Muscle of leg (tissue), 11 donors: Measurements from ENCODE around the gene FOXF1. TPM values are rescaled to one million over a fixed set of nuclear protein-coding genes. Genes with fewer than 3 reads are reported as not detected.

ENCODE experiments used
- DNase-seq: peaks from one replicate; pipeline ENCODE4 v3.0.0; 2013
- H3K27ac ChIP-seq: one replicate; pipeline ENCODE4 v1.5.1; 2013; ENCODE audit warnings: mild to moderate bottlenecking, low read length, control low read depth
- H3K27me3 ChIP-seq: one replicate; pipeline ENCODE4 v1.6.1; 2013; ENCODE audit warnings: low read length; ENCODE audit not compliant: control insufficient read depth, insufficient read depth
- H3K36me3 ChIP-seq: one replicate; pipeline ENCODE4 v1.6.1; 2013; ENCODE audit warnings: low read length; ENCODE audit not compliant: control insufficient read depth, insufficient read depth
- H3K4me1 ChIP-seq: one replicate; pipeline ENCODE4 v1.6.1; 2013; ENCODE audit warnings: low read length; ENCODE audit not compliant: control insufficient read depth, insufficient read depth
- H3K4me3 ChIP-seq: one replicate; pipeline ENCODE4 v1.5.1; 2013; ENCODE audit warnings: low read length, control low read depth
- H3K9me3 ChIP-seq: replicated peaks from 2 replicates; pipeline ENCODE4 v1.6.1; 2013; ENCODE audit warnings: low read depth, low read length; ENCODE audit not compliant: control insufficient read depth
- WGBS: methylation state at CpG from one replicate; pipeline ENCODE4 v1.1.5; 2013; ENCODE audit warnings: missing lambda C conversion rate; ENCODE audit not compliant: insufficient coverage; 5-methylcytosine and 5-hydroxymethylcytosine counted together
- polyA plus RNA-seq, 8 donors: library from polyadenylated mRNA; unstranded; fragments of 120-200 nt; gene quantifications; one replicate each; pipeline versions ENCODE4 v1.2.1 to v1.2.3, GENCODE V29; 2013; ENCODE audit warnings: inconsistent platforms in 1 of 8, low replicate concordance in 1 of 8; ENCODE audit not compliant: insufficient read length in 8 of 8, insufficient read depth in 1 of 8
- total RNA-seq: library from RNA; stranded (reverse); fragments of 120-200 nt; gene quantifications from one replicate; pipeline ENCODE4 v1.2.4, GENCODE V29; 2013

The FOXF1 gene
- total and polyA plus RNA-seq, 9 donors = 0.04 to 1.8 (median 0.05) TPM; not detected in 4

- Histone ChIP-seq H3K4me3 (no peak overlapping the region), H3K27me3 (peaks cover 98% of the 10 kb centered on the region), H3K36me3 (no peaks in the 10 kb centered on the region), H3K27ac (no peak overlapping the region), H3K9me3 (no peaks in the 10 kb centered on the region), H3K4me1 (no peaks in the 10 kb centered on the region)
- 0% methylated on average over 10 of the region's 44 CpGs for WGBS
- no peak for DNase-seq
Measured at GRCh38 chr16:86497551-86498021, 12.7 kb upstream of the FOXF1 start.

DNA sequence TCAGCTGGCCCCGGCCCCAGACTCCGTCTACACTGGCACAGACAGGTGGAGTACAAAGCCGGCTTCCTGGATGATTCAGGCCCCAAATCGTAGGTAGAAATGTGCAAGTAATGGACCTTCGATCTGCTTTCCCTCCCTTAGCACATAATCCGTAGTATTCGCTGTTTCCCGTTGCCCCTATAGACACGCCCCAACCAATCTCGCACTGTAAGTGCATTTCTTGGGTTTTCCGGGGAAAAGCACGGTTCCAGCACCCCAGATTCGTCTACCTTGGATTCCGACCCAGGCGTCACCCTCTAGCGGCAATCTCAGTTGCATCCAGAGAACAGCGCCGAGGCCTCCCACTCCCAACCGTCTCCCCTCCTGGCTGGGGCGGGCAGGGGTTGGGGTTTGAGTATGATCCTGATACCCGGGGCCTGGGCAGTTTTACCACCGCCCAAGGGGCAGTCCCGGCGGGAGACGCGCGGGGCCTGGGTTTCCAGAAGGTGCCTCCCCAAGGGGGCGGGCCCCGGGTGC is 12.1 kb upstream of the FOXF1 start:
- WGBS = 0% methylated on average over 23 of the region's 29 CpGs
- Histone ChIP-seq H3K4me3 (no peak overlapping the region), H3K4me1 (no peaks in the 10 kb centered on the region), H3K9me3 (no peaks in the 10 kb centered on the region), H3K27ac (no peak overlapping the region), H3K36me3 (no peaks in the 10 kb centered on the region), H3K27me3 (peaks cover 98% of the 10 kb centered on the region)
- no peak for DNase-seq

GRCh38 chr16:86498671-86499439 is 11.5 kb upstream of the FOXF1 start:
- no peak overlapping the region for H3K4me3 ChIP-seq
- peaks cover 98% of the 10 kb centered on the region for H3K27me3 ChIP-seq
- no peaks in the 10 kb centered on the region for H3K36me3 ChIP-seq
- no peak overlapping the region for H3K27ac ChIP-seq
- H3K4me1 ChIP-seq = no peaks in the 10 kb centered on the region
- WGBS = under 1% methylated on average over 59 of the region's 61 CpGs
- H3K9me3 ChIP-seq = no peaks in the 10 kb centered on the region
- DNase-seq = peak; percentile 36

DNA sequence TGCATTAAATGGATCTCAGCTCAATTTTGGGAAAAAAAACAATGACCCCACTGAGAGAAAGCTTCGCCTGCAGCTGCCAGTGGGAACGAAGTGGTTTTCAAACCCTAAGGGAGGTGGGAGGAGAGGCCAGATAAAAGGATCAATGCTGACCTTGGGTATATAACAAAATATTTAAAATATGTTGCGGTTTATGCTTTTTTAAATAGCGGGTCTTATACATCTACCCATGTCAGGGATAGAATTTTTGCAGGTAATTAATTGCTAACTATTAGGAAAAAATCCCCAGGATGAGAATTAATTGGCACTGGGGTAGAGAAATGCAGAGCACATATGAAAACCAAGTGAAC is 10.9 kb upstream of the FOXF1 start:
- no peak for DNase-seq
- H3K27me3 ChIP-seq = peaks cover 98% of the 10 kb centered on the region
- H3K4me1 ChIP-seq = no peaks in the 10 kb centered on the region
- no peak overlapping the region for H3K27ac ChIP-seq
- H3K9me3 ChIP-seq = no peaks in the 10 kb centered on the region
- 0% methylated on average over 1 of the region's 4 CpGs for WGBS
- H3K36me3 ChIP-seq = no peaks in the 10 kb centered on the region
- no peak overlapping the region for H3K4me3 ChIP-seq

GRCh38 chr16:86499889-86500707 is 10.2 kb upstream of the FOXF1 start:
- DNase-seq = no peak
- Histone ChIP-seq H3K36me3 (no peaks in the 10 kb centered on the region), H3K4me1 (no peaks in the 10 kb centered on the region), H3K9me3 (no peaks in the 10 kb centered on the region), H3K27me3 (peaks cover 98% of the 10 kb centered on the region), H3K4me3 (no peak overlapping the region), H3K27ac (no peak overlapping the region)
- 4% methylated on average over 8 of the region's 16 CpGs for WGBS

DNA sequence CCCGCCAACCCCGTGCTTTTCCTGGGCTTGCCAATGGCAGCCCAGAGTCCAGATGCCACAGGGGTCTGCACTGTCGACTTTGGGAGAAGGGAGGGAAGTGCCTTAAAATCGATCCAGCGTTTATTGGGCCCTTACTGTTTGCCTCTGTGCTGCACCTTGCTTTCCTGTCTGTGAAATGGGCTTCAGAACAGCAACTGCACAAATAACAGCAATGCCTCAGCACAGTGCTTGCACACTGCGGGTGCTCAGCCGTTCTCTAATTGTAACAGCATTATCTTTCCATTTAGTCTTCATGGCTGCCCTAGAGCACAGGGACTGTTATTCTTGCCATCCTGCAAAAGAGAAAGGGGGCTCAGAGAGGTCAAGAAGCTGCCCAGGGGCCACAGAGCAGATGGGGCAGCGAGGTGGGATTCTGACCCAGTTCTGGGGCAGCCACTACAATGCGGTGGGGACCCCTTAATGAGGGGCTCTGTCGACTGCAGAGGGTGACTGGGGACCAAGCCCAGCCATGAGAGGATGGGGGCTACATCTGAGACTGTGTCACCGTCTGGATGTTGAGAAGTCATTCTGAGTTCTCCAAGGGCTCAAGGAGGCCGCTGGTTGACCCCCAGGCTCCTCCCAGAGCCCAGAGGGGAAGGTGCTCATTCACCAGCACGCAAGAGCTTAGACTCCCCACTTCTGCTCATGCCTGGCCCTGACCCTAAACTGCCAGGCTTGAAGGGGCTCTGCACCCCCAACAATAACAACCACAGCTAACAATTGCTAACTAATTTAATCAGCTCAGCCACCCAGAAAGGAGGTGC is 9.4 kb upstream of the FOXF1 start:
- Histone ChIP-seq H3K27me3 (peaks cover 97% of the 10 kb centered on the region), H3K27ac (no peak overlapping the region), H3K9me3 (no peaks in the 10 kb centered on the region), H3K36me3 (no peaks in the 10 kb centered on the region), H3K4me3 (no peak overlapping the region), H3K4me1 (peaks cover 3% of the 10 kb centered on the region)
- no peak for DNase-seq
- WGBS = 7% methylated on average over 11 of the region's 13 CpGs

DNA sequence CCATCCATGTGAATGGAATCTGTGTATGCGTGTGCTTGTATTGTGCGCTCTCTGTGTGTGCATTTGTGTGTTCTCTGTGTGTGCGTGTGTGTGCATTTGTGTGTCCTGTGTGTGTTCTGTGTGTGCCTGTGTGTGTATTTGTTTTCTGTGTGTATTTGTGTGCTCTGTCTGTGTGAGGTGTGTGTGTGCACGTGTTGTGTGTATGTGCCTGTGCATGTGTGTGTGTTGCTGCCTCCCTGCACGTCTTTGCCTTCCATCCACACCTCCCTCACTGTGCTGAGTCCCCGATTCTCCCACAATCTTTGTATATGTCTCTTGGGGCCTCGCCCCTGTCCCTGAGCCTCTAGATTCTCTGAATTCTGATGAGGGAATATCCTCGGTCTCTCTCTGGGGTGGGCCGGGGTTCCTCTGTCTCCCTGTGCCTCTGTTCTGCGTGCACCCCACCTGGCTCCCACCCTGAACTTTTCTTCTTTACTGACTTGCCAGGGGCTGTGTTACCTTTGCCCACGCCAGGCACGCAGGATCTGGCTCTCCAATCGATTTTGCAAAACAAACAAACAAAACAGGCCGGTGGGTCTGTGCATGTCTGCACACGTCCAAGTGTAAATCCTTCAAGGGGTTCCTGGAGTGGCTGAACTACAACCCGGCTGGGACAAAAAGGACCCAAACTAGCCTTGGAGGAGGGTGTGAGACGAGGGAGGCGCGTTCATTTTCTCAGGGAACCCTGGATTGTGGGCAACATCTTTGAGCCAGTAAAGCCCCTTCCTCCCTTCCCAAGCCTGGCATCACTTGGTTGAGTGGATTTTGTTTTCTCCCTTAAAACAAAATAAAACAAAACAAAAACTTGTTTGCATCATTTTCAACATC is 8.1 kb upstream of the FOXF1 start:
- H3K27me3 ChIP-seq = peaks cover 97% of the 10 kb centered on the region
- H3K4me1 ChIP-seq = peaks cover 3% of the 10 kb centered on the region
- H3K36me3 ChIP-seq = no peaks in the 10 kb centered on the region
- 11% methylated on average over 13 of the region's 19 CpGs for WGBS
- H3K4me3 ChIP-seq = no peak overlapping the region
- H3K9me3 ChIP-seq = no peaks in the 10 kb centered on the region
- H3K27ac ChIP-seq = no peak overlapping the region
- DNase-seq = no peak

DNA sequence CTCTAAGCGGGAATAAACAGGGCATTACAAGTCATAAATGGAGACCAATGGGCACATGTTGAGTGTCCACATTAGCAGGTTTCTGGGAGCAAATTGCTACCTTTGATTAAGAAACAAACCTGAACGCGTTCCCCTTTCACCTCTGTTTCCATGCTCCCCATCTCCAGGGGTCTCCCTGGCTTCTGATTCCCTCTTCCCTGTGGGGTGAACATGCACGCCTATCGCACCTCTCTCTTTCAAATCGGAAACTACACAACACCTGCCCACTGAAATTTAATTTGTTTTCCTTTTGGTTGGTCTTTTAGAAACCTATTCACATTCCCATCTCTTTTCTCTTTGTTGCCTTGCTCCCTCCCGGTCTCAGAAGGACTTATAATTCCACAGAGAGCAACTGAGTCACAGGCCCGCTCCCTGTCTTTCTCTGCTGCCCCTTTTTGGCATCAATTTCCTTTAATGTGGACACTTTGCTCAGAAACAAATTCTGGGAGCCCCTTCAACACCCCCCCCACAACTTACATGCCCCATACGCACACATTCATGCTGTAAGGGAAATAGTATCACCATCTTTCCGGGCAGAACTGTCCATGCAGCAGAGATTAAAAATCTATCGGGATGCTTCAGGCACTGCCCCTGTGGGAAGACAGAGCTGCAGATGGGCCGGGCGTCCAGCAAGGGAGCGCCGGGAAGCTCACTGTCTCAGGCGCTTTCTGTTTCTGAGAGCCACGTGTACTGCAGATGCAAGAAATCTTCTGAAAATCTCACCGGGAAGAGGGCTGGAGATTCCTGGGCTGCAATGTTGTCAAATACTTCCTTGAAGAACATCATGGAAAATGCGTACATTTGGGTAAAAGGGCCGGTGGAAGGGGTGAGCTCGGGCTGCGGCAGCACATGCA is 7.2 kb upstream of the FOXF1 start:
- WGBS = 8% methylated on average over 20 of the region's 22 CpGs
- H3K4me1 ChIP-seq = peaks cover 3% of the 10 kb centered on the region
- H3K36me3 ChIP-seq = no peaks in the 10 kb centered on the region
- no peak for DNase-seq
- no peak overlapping the region for H3K27ac ChIP-seq
- H3K27me3 ChIP-seq = peaks cover 97% of the 10 kb centered on the region
- H3K9me3 ChIP-seq = no peaks in the 10 kb centered on the region
- no peak overlapping the region for H3K4me3 ChIP-seq
